GM12892 (cell line): ENCODE results near the gene LNPK.

Experiments
- POLR2A ChIP-seq: IDR thresholded peaks from 2 replicates; pipeline ENCODE4 v1.6.1; 2011; ENCODE audit warnings: low read depth, low read length, control low read depth
- POLR2AphosphoS5 ChIP-seq: IDR thresholded peaks from 2 replicates; pipeline ENCODE4 v1.6.1; 2011; ENCODE audit warnings: low read depth, low read length, control low read depth
- TAF1 ChIP-seq: IDR thresholded peaks from 2 replicates; pipeline ENCODE4 v1.6.1; 2011; ENCODE audit warnings: low read depth, mild to moderate bottlenecking, control low read depth, low read length, borderline replicate concordance

DNA sequence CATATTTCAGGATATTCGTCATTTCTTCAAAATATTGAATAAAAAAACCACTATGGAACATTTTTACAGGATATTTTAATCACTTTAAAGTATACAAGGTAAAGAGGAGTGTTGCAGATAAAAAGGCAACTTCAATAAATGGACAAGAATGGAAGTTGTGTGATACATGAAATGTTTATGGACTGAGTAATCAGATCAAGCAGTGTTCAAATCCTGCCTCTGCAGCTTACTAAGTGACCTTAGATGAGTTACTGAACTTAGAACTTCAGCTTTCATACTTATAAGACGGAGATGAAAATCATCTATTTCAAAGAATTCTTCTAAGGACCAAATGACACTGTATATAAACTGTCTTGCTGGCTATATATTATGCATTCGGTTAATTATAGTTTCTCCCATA is 87.2 kb downstream of the LNPK start:
- TF ChIP-seq POLR2A (no peak), POLR2AphosphoS5 (no peak), TAF1 (no peak)
